Subcutaneous abdominal adipose tissue (tissue), 5 donors: ENCODE results near the gene DSE.
A peak's percentile ranks its signal among the peaks of the same experiment; 100 is the strongest.

Experiments
- H3K27ac ChIP-seq: one replicate; pipeline ENCODE4 v1.7.0; 2013; ENCODE audit warnings: low read depth, mild to moderate bottlenecking, inconsistent platforms, low read length, moderate library complexity
- H3K27me3 ChIP-seq, 5 donors: one replicate each; pipeline ENCODE4 v1.7.0; 2013; ENCODE audit warnings: low read length in 5 of 5, inconsistent platforms in 1 of 5; ENCODE audit not compliant: control insufficient read depth in 5 of 5, insufficient read depth in 4 of 5
- H3K36me3 ChIP-seq, 5 donors: one replicate each; pipeline ENCODE4 v1.7.0; 2013; ENCODE audit warnings: low read length in 5 of 5; ENCODE audit not compliant: control insufficient read depth in 5 of 5, insufficient read depth in 5 of 5
- H3K4me1 ChIP-seq, 5 donors: one replicate each; pipeline ENCODE4 v1.7.0; 2013; ENCODE audit warnings: low read length in 5 of 5, mild to moderate bottlenecking in 3 of 5, moderate library complexity in 1 of 5; ENCODE audit not compliant: control insufficient read depth in 5 of 5, insufficient read depth in 5 of 5
- H3K4me3 ChIP-seq, 5 donors: one replicate each; pipeline ENCODE4 v1.7.0; 2013; ENCODE audit warnings: low read length in 5 of 5, low read depth in 1 of 5
- H3K9ac ChIP-seq, 5 donors: one replicate each; pipeline ENCODE4 v1.7.0; 2013; ENCODE audit warnings: low read length in 5 of 5, mild to moderate bottlenecking in 4 of 5, moderate library complexity in 3 of 5
- H3K9me3 ChIP-seq, 5 donors: one replicate each; pipeline ENCODE4 v1.7.0; 2013; ENCODE audit warnings: low read length in 5 of 5; ENCODE audit not compliant: control insufficient read depth in 5 of 5
- donor health status: healthy.
- donor health status: healthy.
- donor health status: healthy.
- donor health status: healthy.
- donor health status: healthy.

DSE gene

GRCh38 chr6:116447496-116448011 lies 76.8 kb downstream of the DSE start:
- peak overlapping the region; percentile 82 for H3K27ac ChIP-seq
- H3K36me3 ChIP-seq, result no peaks in the 10 kb centered on the region

GRCh38 chr6:116449565-116449964 lies 78.8 kb downstream of the DSE start:
- Histone ChIP-seq H3K9ac (no peak overlapping the region), H3K4me1 (peaks cover 0 to 19% (median 12%) of the 10 kb centered on the region in 5 donors), H3K27me3 (no peaks in the 10 kb centered on the region), H3K36me3 (no peaks in the 10 kb centered on the region), H3K4me3 (no peak overlapping the region), H3K27ac (no peak overlapping the region), H3K9me3 (no peaks in the 10 kb centered on the region)

More at GRCh38 chr6:116447496-116448011, 76.8 kb downstream of the DSE start:
- Histone ChIP-seq H3K9me3 (no peaks in the 10 kb centered on the region), H3K4me1 (peaks cover 0 to 22% (median 17%) of the 10 kb centered on the region in 5 donors), H3K9ac (no peak overlapping the region), H3K4me3 (no peak overlapping the region), H3K27me3 (no peaks in the 10 kb centered on the region)

GRCh38 chr6:116450185-116450710 lies 79.5 kb downstream of the DSE start:
- H3K27ac ChIP-seq, result no peak overlapping the region
- no peak overlapping the region for H3K9ac ChIP-seq
- no peaks in the 10 kb centered on the region for H3K27me3 ChIP-seq
- H3K4me3 ChIP-seq, result no peak overlapping the region
- H3K9me3 ChIP-seq, result no peaks in the 10 kb centered on the region
- H3K36me3 ChIP-seq, result no peaks in the 10 kb centered on the region
- H3K4me1 ChIP-seq, result peaks cover 0 to 18% (median 11%) of the 10 kb centered on the region in 5 donors

- Histone ChIP-seq H3K27ac (no peak overlapping the region), H3K4me1 (peaks cover 0 to 18% (median 11%) of the 10 kb centered on the region in 5 donors), H3K27me3 (no peaks in the 10 kb centered on the region), H3K36me3 (no peaks in the 10 kb centered on the region), H3K4me3 (no peak overlapping the region), H3K9ac (no peak overlapping the region), H3K9me3 (no peaks in the 10 kb centered on the region)
Observed at GRCh38 chr6:116450769-116451740, 80.3 kb downstream of the DSE start.

- Histone ChIP-seq H3K9me3 (no peaks in the 10 kb centered on the region), H3K4me1 (peaks cover 0 to 18% (median 11%) of the 10 kb centered on the region in 5 donors), H3K27me3 (no peaks in the 10 kb centered on the region), H3K9ac (no peak overlapping the region), H3K27ac (no peak overlapping the region), H3K4me3 (no peak overlapping the region), H3K36me3 (no peaks in the 10 kb centered on the region)
Observed at GRCh38 chr6:116451916-116452315, 81.2 kb downstream of the DSE start.

GRCh38 chr6:116452531-116452930 lies 81.8 kb downstream of the DSE start:
- Histone ChIP-seq H3K9ac (no peak overlapping the region), H3K4me1 (peaks cover 0 to 15% (median 7%) of the 10 kb centered on the region in 5 donors), H3K9me3 (no peaks in the 10 kb centered on the region), H3K36me3 (no peaks in the 10 kb centered on the region), H3K27me3 (no peaks in the 10 kb centered on the region), H3K27ac (no peak overlapping the region), H3K4me3 (no peak overlapping the region)

GRCh38 chr6:116456106-116456505 lies 85.4 kb downstream of the DSE start:
- Histone ChIP-seq H3K9me3 (no peaks in the 10 kb centered on the region), H3K9ac (no peak overlapping the region), H3K4me1 (peaks cover 0 to 8% (median 0%) of the 10 kb centered on the region in 5 donors), H3K4me3 (no peak overlapping the region), H3K36me3 (no peaks in the 10 kb centered on the region), H3K27ac (no peak overlapping the region), H3K27me3 (no peaks in the 10 kb centered on the region)

GRCh38 chr6:116456927-116457326 lies 86.2 kb downstream of the DSE start:
- no peaks in the 10 kb centered on the region for H3K27me3 ChIP-seq
- no peak overlapping the region for H3K9ac ChIP-seq
- H3K27ac ChIP-seq, result no peak overlapping the region

GRCh38 chr6:116458264-116458663 lies 87.5 kb downstream of the DSE start:
- no peaks in the 10 kb centered on the region for H3K36me3 ChIP-seq
- H3K9ac ChIP-seq, result no peak overlapping the region
- no peaks in the 10 kb centered on the region for H3K27me3 ChIP-seq
- peaks cover 0 to 20% (median 14%) of the 10 kb centered on the region in 5 donors for H3K4me1 ChIP-seq
- no peak overlapping the region for H3K27ac ChIP-seq
- no peaks in the 10 kb centered on the region for H3K9me3 ChIP-seq
- no peak overlapping the region for H3K4me3 ChIP-seq

More at GRCh38 chr6:116456927-116457326, 86.2 kb downstream of the DSE start:
- Histone ChIP-seq H3K36me3 (no peaks in the 10 kb centered on the region), H3K4me1 (peaks cover 0 to 14% (median 5%) of the 10 kb centered on the region in 5 donors), H3K4me3 (no peak overlapping the region), H3K9me3 (no peaks in the 10 kb centered on the region)

GRCh38 chr6:116459927-116460326 lies 89.2 kb downstream of the DSE start:
- Histone ChIP-seq H3K9me3 (no peaks in the 10 kb centered on the region), H3K36me3 (no peaks in the 10 kb centered on the region), H3K4me1 (peaks cover 0 to 25% (median 17%) of the 10 kb centered on the region in 5 donors), H3K9ac (no peak overlapping the region), H3K4me3 (no peak overlapping the region), H3K27me3 (no peaks in the 10 kb centered on the region), H3K27ac (no peak overlapping the region)
